Muscle of leg (tissue), 16 donors: ENCODE data around the gene ZFPM1. TPM values are rescaled to one million over a fixed set of nuclear protein-coding genes. Genes with fewer than 3 reads are reported as not detected.
A peak's percentile ranks its signal among the peaks of the same experiment; 100 is the strongest.

ENCODE experiments used
- DNase-seq: peaks from one replicate; pipeline ENCODE4 v3.0.0; 2013
- H3K27ac ChIP-seq: one replicate; pipeline ENCODE4 v1.5.1; 2013; ENCODE audit warnings: mild to moderate bottlenecking, low read length, control low read depth
- H3K27me3 ChIP-seq: one replicate; pipeline ENCODE4 v1.6.1; 2013; ENCODE audit warnings: low read length; ENCODE audit not compliant: control insufficient read depth, insufficient read depth
- H3K36me3 ChIP-seq: one replicate; pipeline ENCODE4 v1.6.1; 2013; ENCODE audit warnings: low read length; ENCODE audit not compliant: control insufficient read depth, insufficient read depth
- H3K4me1 ChIP-seq: one replicate; pipeline ENCODE4 v1.6.1; 2013; ENCODE audit warnings: low read length; ENCODE audit not compliant: control insufficient read depth, insufficient read depth
- H3K4me3 ChIP-seq: one replicate; pipeline ENCODE4 v1.5.1; 2013; ENCODE audit warnings: low read length, control low read depth
- H3K9me3 ChIP-seq: replicated peaks from 2 replicates; pipeline ENCODE4 v1.6.1; 2013; ENCODE audit warnings: low read depth, low read length; ENCODE audit not compliant: control insufficient read depth
- WGBS: methylation state at CpG from one replicate; pipeline ENCODE4 v1.1.5; 2013; ENCODE audit warnings: missing lambda C conversion rate; ENCODE audit not compliant: insufficient coverage; 5-methylcytosine and 5-hydroxymethylcytosine counted together
- long read RNA-seq, 11 donors: transcript quantifications; one replicate each; lab custom pipeline, GENCODE V29; 2026
- polyA plus RNA-seq, 8 donors: library from polyadenylated mRNA; unstranded; fragments of 120-200 nt; gene quantifications; one replicate each; pipeline versions ENCODE4 v1.2.1 to v1.2.3, GENCODE V29; 2013; ENCODE audit warnings: inconsistent platforms in 1 of 8, low replicate concordance in 1 of 8; ENCODE audit not compliant: insufficient read length in 8 of 8, insufficient read depth in 1 of 8
- total RNA-seq: library from RNA; stranded (reverse); fragments of 120-200 nt; gene quantifications from one replicate; pipeline ENCODE4 v1.2.4, GENCODE V29; 2013

Gene ZFPM1
- total RNA-seq (0.89 TPM), polyA plus RNA-seq (1 to 10 TPM in 7 of 8 donors, under 1 TPM in 1; 0.93 to 3.3 (median 1.7) TPM)
- long read RNA-seq, donor 1 = 0 reads
- long read RNA-seq, donor 2 = 0 reads
- long read RNA-seq, donor 3 = 0 reads
- long read RNA-seq, donor 4 = 0 reads
- long read RNA-seq, donor 5 = 0 reads
- long read RNA-seq, donor 6 = 0 reads
- long read RNA-seq, donor 7 = 0 reads
- long read RNA-seq, donor 8 = 0 reads
- long read RNA-seq, donor 9 = 0 reads
- long read RNA-seq, donor 10 = 0 reads
- long read RNA-seq, donor 11 = 0 reads

GRCh38 chr16:88453217-88453531 lies at the start of gene ZFPM1:
ZFPM1 (plus strand) TSS chr16:88453280; CDS start chr16:88453639, 359 bp downstream.
- Histone ChIP-seq H3K4me1 (peaks cover 33% of the 10 kb centered on the region), H3K4me3 (peak within 1 kb of the TSS; percentile 54), H3K27me3 (peaks cover 62% of the 10 kb centered on the region), H3K9me3 (no peaks in the 10 kb centered on the region), H3K36me3 (no peaks in the 10 kb centered on the region), H3K27ac (peak within 1 kb of the TSS; percentile 35)
- no peak for DNase-seq
- WGBS = under 1% methylated on average over 57 of the region's 57 CpGs

- DNase-seq = no peak
- no peak overlapping the region for H3K27ac ChIP-seq
- 70% methylated on average over 15 of the region's 22 CpGs for WGBS
These were observed 49.1 kb upstream of the ZFPM1 start for GRCh38 chr16:88403794-88404581.

DNA sequence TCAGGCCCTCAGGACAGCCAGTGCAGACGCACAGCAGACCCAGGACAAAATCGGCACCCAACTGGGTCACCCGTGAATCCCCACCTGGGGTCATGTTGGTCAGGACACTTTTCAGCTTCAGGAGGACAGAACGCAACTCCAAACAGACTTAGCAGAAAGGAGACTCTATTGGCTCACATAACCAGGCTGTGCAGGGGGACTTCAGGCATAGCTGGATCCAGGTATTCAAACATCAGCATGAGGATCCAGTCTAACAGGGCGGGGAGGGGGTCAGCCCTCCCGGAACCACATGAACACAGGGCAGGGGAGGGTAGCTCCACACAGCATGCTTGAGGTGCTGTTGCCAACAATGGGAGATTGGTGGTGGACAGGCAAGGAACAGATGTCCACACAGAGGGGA lies 48.3 kb upstream of the ZFPM1 start:
- Histone ChIP-seq H3K36me3 (no peaks in the 10 kb centered on the region), H3K4me3 (no peak overlapping the region), H3K27me3 (peaks cover 6% of the 10 kb centered on the region), H3K9me3 (no peaks in the 10 kb centered on the region), H3K4me1 (peaks cover 31% of the 10 kb centered on the region), H3K27ac (peak overlapping the region; percentile 72)
- no peak for DNase-seq
- 77% methylated on average over 6 of the region's 6 CpGs for WGBS

More at GRCh38 chr16:88403794-88404581, 49.1 kb upstream of the ZFPM1 start:
- Histone ChIP-seq H3K4me1 (peaks cover 30% of the 10 kb centered on the region), H3K36me3 (no peaks in the 10 kb centered on the region), H3K4me3 (no peak overlapping the region), H3K9me3 (no peaks in the 10 kb centered on the region), H3K27me3 (peaks cover 6% of the 10 kb centered on the region)

- WGBS = 22% methylated on average over 16 of the region's 29 CpGs
- peak; percentile 98 for DNase-seq
- peak overlapping the region; percentile 17 for H3K4me3 ChIP-seq
- H3K27ac ChIP-seq = peak overlapping the region; percentile 74
- peaks cover 6% of the 10 kb centered on the region for H3K27me3 ChIP-seq
- no peaks in the 10 kb centered on the region for H3K36me3 ChIP-seq
- H3K4me1 ChIP-seq = peaks cover 31% of the 10 kb centered on the region
- no peaks in the 10 kb centered on the region for H3K9me3 ChIP-seq
These were observed 47.6 kb upstream of the ZFPM1 start for GRCh38 chr16:88405216-88406060.

DNA sequence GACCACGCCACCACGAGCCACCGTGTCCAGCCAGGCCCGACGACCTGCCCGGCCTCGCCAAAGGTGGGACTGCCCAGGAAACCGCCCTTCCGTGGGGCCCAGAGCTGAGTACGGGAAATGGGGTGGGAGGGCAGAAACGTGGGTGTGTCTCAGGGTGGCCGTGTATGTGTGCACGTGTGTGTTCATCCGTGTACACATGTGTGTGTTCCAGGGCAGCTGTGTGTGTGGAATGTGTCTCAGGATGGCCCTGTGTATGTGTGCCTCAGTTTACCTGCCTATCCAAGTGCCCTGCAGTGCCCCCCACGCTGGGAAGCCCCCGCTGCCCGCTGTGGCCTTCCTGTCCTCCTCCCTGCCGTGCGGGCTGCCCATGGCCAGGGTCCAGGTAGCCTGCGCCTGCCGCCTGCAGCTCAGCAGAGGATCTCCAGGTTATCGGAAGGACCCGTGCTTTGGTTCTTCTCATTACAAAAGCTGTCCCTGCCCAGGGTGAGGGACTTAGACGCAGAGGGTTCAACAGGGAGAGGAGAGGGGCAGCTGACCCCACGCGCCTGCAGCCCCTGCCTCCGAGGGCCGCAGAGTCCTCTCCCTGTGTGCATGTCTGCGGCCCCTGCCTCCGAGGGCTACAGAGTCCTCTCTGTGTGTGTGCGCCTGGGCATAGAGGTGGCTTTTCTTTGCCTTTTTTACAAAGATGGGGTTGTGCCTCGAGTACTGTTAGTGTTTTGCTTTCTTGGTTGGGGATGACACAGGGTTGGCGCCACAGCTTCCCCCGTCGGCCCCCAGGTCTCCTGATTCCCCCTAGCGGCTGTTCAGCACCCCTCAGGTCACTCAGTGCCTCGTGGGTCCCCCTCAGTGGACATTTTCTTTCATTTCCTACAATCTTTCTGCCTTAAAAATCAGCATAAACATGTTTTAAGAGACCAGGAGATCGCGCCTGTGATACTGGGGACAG lies 46.7 kb upstream of the ZFPM1 start:
- Histone ChIP-seq H3K27ac (peak overlapping the region; percentile 74), H3K4me1 (peaks cover 31% of the 10 kb centered on the region), H3K36me3 (no peaks in the 10 kb centered on the region), H3K9me3 (no peaks in the 10 kb centered on the region), H3K27me3 (peaks cover 6% of the 10 kb centered on the region), H3K4me3 (peak overlapping the region; percentile 17)
- peak; percentile 65 for DNase-seq
- WGBS = 45% methylated on average over 25 of the region's 39 CpGs

DNA sequence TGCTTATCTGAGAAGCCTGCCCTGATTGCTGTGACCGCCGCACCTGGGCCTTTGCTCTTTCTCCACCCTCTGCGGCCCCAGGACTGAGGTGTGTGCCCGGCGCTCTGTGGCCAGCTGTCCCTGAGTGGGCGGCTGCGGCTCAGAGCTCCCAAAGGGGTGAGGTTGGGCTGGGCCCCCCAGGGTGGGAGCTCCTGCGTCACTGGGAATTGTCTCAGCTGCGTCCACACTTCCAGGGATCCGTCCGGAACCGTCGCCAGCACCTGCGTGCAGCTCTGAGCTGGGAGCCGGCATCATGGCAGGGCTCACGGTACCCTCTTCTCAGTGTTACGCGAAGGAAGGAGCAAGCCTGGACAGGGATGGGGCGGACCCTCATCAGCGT lies 46.0 kb upstream of the ZFPM1 start:
- 80% methylated on average over 20 of the region's 20 CpGs for WGBS
- Histone ChIP-seq H3K36me3 (no peaks in the 10 kb centered on the region), H3K27ac (no peak overlapping the region), H3K9me3 (no peaks in the 10 kb centered on the region), H3K27me3 (peaks cover 6% of the 10 kb centered on the region), H3K4me3 (no peak overlapping the region), H3K4me1 (peaks cover 31% of the 10 kb centered on the region)
- no peak for DNase-seq

GRCh38 chr16:88407807-88408206 lies 45.3 kb upstream of the ZFPM1 start:
- no peak overlapping the region for H3K4me3 ChIP-seq
- no peaks in the 10 kb centered on the region for H3K9me3 ChIP-seq
- H3K27me3 ChIP-seq = peaks cover 6% of the 10 kb centered on the region
- 94% methylated on average over 4 of the region's 5 CpGs for WGBS
- no peak for DNase-seq
- H3K36me3 ChIP-seq = no peaks in the 10 kb centered on the region
- H3K4me1 ChIP-seq = peaks cover 31% of the 10 kb centered on the region
- H3K27ac ChIP-seq = no peak overlapping the region

GRCh38 chr16:88408561-88409142 lies 44.4 kb upstream of the ZFPM1 start:
- Histone ChIP-seq H3K4me1 (peaks cover 31% of the 10 kb centered on the region), H3K9me3 (no peaks in the 10 kb centered on the region), H3K36me3 (no peaks in the 10 kb centered on the region), H3K27me3 (peaks cover 6% of the 10 kb centered on the region), H3K27ac (peak overlapping the region; percentile 20), H3K4me3 (no peak overlapping the region)
- peak; percentile 66 for DNase-seq
- 45% methylated on average over 10 of the region's 15 CpGs for WGBS
